ENCODE results near the gene PTPN3. TPM values are rescaled to one million over a fixed set of nuclear protein-coding genes. Genes with fewer than 3 reads are reported as not detected.

Gene PTPN3
- polyA plus RNA-seq, 1 donor (not counting 4 experiments of a cell fraction or from before 2014, with no cell fraction given) = 19.9 TPM

- no peak overlapping the region for H3K27ac ChIP-seq (ENCODE audit: control insufficient read depth, insufficient read depth, low read length)
- no peaks in the 10 kb centered on the region for H3K4me1 ChIP-seq (ENCODE audit: control insufficient read depth, extremely low read depth, insufficient read depth, low read length)
Observed at GRCh38 chr9:109381011-109381729, 116.9 kb downstream of the PTPN3 start.

GRCh38 chr9:109379513-109379912, 118.6 kb downstream of the PTPN3 start:
- dilution Hi-C loops (cut with MboI; ENCODE audit: extremely low pct_ligation_motif_present, low sequenced_read_pairs) = no loop called here
- TF ChIP-seq CTCF (optimal IDR thresholded peaks at IDR 0.05 in 1 of 3, IDR thresholded peaks at IDR 0.05 in 1 of 3, conservative IDR thresholded peaks at IDR 0.05 in 1 of 3; ENCODE audit: extremely low read depth in 1 of 3, insufficient read depth in 2 of 3, low read length in 3 of 3) = no peak
- no peak for TF ChIP-seq EZH2 (IDR thresholded peaks at IDR 0.05; ENCODE audit: low read length)
- no peak overlapping the region for H2AFZ ChIP-seq (ENCODE audit: control insufficient read depth, low read length)
- H4K20me1 ChIP-seq (ENCODE audit: control insufficient read depth, extremely low read depth, insufficient read depth, low read length) = no peaks in the 10 kb centered on the region
- no peak overlapping the region for H3K9ac ChIP-seq (ENCODE audit: control insufficient read depth, extremely low read depth, insufficient read depth, low read length)
- no peaks in the 10 kb centered on the region for H3K27me3 ChIP-seq (ENCODE audit: control insufficient read depth, extremely low read depth, insufficient read depth, low read length)
- no peaks in the 10 kb centered on the region for H3K9me3 ChIP-seq (ENCODE audit: control insufficient read depth, low read depth, low read length)
- H3K79me2 ChIP-seq (ENCODE audit: control insufficient read depth, insufficient read depth, low read length) = no peaks in the 10 kb centered on the region
- H3K4me2 ChIP-seq (ENCODE audit: control insufficient read depth, extremely low read depth, insufficient read depth, low read depth, low read length) = no peak overlapping the region
- DNase-seq (ENCODE audit: low read depth, low spot score) (no peak), FAIRE-seq (no peak)
- H3K9me1 ChIP-seq (ENCODE audit: control insufficient read depth, extremely low read depth, insufficient read depth, low read length) = no peaks in the 10 kb centered on the region
- H3K36me3 ChIP-seq (ENCODE audit: control insufficient read depth in 2 of 2, extremely low read depth in 1 of 2, insufficient read depth in 2 of 2, low read length in 2 of 2) = peaks cover 35 to 38% of the 10 kb centered on the region in 2 experiments
- H3K4me1 ChIP-seq (ENCODE audit: control insufficient read depth, extremely low read depth, insufficient read depth, low read length) = no peaks in the 10 kb centered on the region
- H3K4me3 ChIP-seq (ENCODE audit: control insufficient read depth in 2 of 3, extremely low read depth in 1 of 3, insufficient read depth in 2 of 3, low read depth in 1 of 3, low read length in 3 of 3) = no peak overlapping the region
- H3K27ac ChIP-seq (ENCODE audit: control insufficient read depth, insufficient read depth, low read length) = no peak overlapping the region

More at GRCh38 chr9:109381011-109381729, 116.9 kb downstream of the PTPN3 start:
- peaks cover 45 to 46% of the 10 kb centered on the region in 2 experiments for H3K36me3 ChIP-seq (ENCODE audit: control insufficient read depth in 2 of 2, extremely low read depth in 1 of 2, insufficient read depth in 2 of 2, low read length in 2 of 2)
- H2AFZ ChIP-seq (ENCODE audit: control insufficient read depth, low read length) = no peak overlapping the region
- no peak for DNase-seq (ENCODE audit: low read depth, low spot score)
- no peak for FAIRE-seq
- dilution Hi-C loops (cut with MboI; ENCODE audit: extremely low pct_ligation_motif_present, low sequenced_read_pairs) = no loop called here
- H4K20me1 ChIP-seq (ENCODE audit: control insufficient read depth, extremely low read depth, insufficient read depth, low read length) = no peaks in the 10 kb centered on the region
- H3K4me2 ChIP-seq (ENCODE audit: control insufficient read depth, extremely low read depth, insufficient read depth, low read depth, low read length) = no peak overlapping the region
- H3K27me3 ChIP-seq (ENCODE audit: control insufficient read depth, extremely low read depth, insufficient read depth, low read length) = no peaks in the 10 kb centered on the region
- no peak overlapping the region for H3K4me3 ChIP-seq (ENCODE audit: control insufficient read depth in 2 of 3, extremely low read depth in 1 of 3, insufficient read depth in 2 of 3, low read depth in 1 of 3, low read length in 3 of 3)
- no peaks in the 10 kb centered on the region for H3K9me3 ChIP-seq (ENCODE audit: control insufficient read depth, low read depth, low read length)
- H3K9ac ChIP-seq (ENCODE audit: control insufficient read depth, extremely low read depth, insufficient read depth, low read length) = no peak overlapping the region
- no peaks in the 10 kb centered on the region for H3K9me1 ChIP-seq (ENCODE audit: control insufficient read depth, extremely low read depth, insufficient read depth, low read length)
- H3K79me2 ChIP-seq (ENCODE audit: control insufficient read depth, insufficient read depth, low read length) = no peaks in the 10 kb centered on the region
- no peak for TF ChIP-seq EZH2 (IDR thresholded peaks at IDR 0.05; ENCODE audit: low read length)
- no peak for TF ChIP-seq CTCF (optimal IDR thresholded peaks at IDR 0.05 in 1 of 3, IDR thresholded peaks at IDR 0.05 in 1 of 3, conservative IDR thresholded peaks at IDR 0.05 in 1 of 3; ENCODE audit: extremely low read depth in 1 of 3, insufficient read depth in 2 of 3, low read length in 3 of 3)
